OCI-LY7 (cell line): Measurements from ENCODE around the gene RD3L. TPM values are rescaled to one million over a fixed set of nuclear protein-coding genes. Genes with fewer than 3 reads are reported as not detected.

Experiments used
- BruUV-seq: library from RNA; stranded (reverse); fragments of 400-500 nt; replicated peaks from 2 replicates; lab custom pipeline; 2021; lab: Mats Ljungman, UMichigan
- CTCF ChIA-PET: fragments of 300-600 bp; sonication (Branson Sonifier 250); formaldehyde crosslinking; loops from one replicate; lab custom pipeline; 2022; ENCODE audit warnings: antibody characterized with exemption; ENCODE audit not compliant: unreplicated experiment; lab: Charles Lee
- POLR2A ChIA-PET: fragments of 300-600 bp; sonication (Branson Sonifier 250); formaldehyde crosslinking; loops from one replicate; lab custom pipeline; 2022; ENCODE audit warnings: antibody characterized with exemption; lab: Charles Lee
- DNase-seq: peaks from one replicate; pipeline ENCODE4 v3.0.0-alpha.2; 2015; ENCODE audit warnings: low spot score
- H2AFZ ChIP-seq: fragments of 200-600 bp; sonication (generic), shearing (Covaris generic); 2 replicates; pipeline ENCODE4 v1.6.1; 2014; ENCODE audit warnings: mild to moderate bottlenecking, antibody characterized with exemption, low read length, moderate library complexity
- H3K27ac ChIP-seq: fragments of 200-600 bp; sonication (generic); 2 replicates; pipeline ENCODE4 v1.5.1; 2014; ENCODE audit warnings: mixed run types, low read depth, mild to moderate bottlenecking, moderate library complexity, low read length, inconsistent platforms; ENCODE audit not compliant: poor library complexity, severe bottlenecking
- H3K36me3 ChIP-seq: fragments of 200-600 bp; sonication (generic); 2 replicates; pipeline ENCODE4 v1.6.1; 2014; ENCODE audit warnings: mild to moderate bottlenecking, antibody characterized with exemption, low read length, moderate library complexity, mixed read lengths; ENCODE audit not compliant: insufficient read depth
- H3K4me1 ChIP-seq: fragments of 200-600 bp; sonication (generic); 2 replicates; pipeline ENCODE4 v1.5.1; 2014; ENCODE audit warnings: mild to moderate bottlenecking, low read length; ENCODE audit not compliant: insufficient read depth, poor library complexity, severe bottlenecking
- H3K4me2 ChIP-seq: fragments of 200-600 bp; sonication (generic); 2 replicates; pipeline ENCODE4 v1.6.1; 2014; ENCODE audit warnings: mild to moderate bottlenecking, low read length
- H3K4me3 ChIP-seq: fragments of 200-600 bp; sonication (generic); 2 replicates; pipeline ENCODE4 v1.5.1; 2014; ENCODE audit warnings: mild to moderate bottlenecking, low read depth, low read length; ENCODE audit not compliant: poor library complexity, severe bottlenecking
- H3K79me2 ChIP-seq: fragments of 200-600 bp; sonication (generic); 2 replicates; pipeline ENCODE4 v1.6.1; 2016; ENCODE audit warnings: low read depth, mild to moderate bottlenecking, low read length, moderate library complexity, mixed read lengths; ENCODE audit not compliant: insufficient read depth
- H3K9me2 ChIP-seq: fragments of 200-600 bp; sonication (generic); 2 replicates; pipeline ENCODE4 v1.6.1; 2016; ENCODE audit warnings: mild to moderate bottlenecking, low read length, mixed read lengths; ENCODE audit not compliant: insufficient read depth
- H3K9me3 ChIP-seq: fragments of 200-600 bp; sonication (generic); 2 replicates; pipeline ENCODE4 v1.6.1; 2014; ENCODE audit warnings: mild to moderate bottlenecking, mixed run types, low read length, mixed read lengths
- H4K20me1 ChIP-seq: fragments of 200-600 bp; sonication (generic); 2 replicates; pipeline ENCODE4 v1.6.1; 2014; ENCODE audit warnings: mild to moderate bottlenecking, antibody characterized with exemption, low read length, moderate library complexity, mixed read lengths; ENCODE audit not compliant: insufficient read depth
- CTCF ChIP-seq: fragments of 200-600 bp; sonication (generic); conservative IDR thresholded peaks from 2 replicates; pipeline ENCODE4 v1.5.1; 2014; ENCODE audit warnings: mild to moderate bottlenecking, antibody characterized with exemption, low read length, moderate library complexity, mixed read lengths
- EZH2phosphoT487 ChIP-seq: fragments of 200-600 bp; sonication (generic); IDR thresholded peaks from 2 replicates; pipeline ENCODE4 v1.6.1; 2018; ENCODE audit warnings: low read depth, borderline replicate concordance, mild to moderate bottlenecking, mixed run types, antibody characterized with exemption, low read length, moderate library complexity, mixed read lengths
- intact Hi-C: fragments of 100-400 bp; cut with micrococcal nuclease; formaldehyde crosslinking; loops from one replicate; pipeline ENCODE4 v1.10.0; 2022; ENCODE audit not compliant: unreplicated experiment
- total RNA-seq, 2 experiments: library from RNA; depleted of rRNA in 1 of 2; stranded (reverse); fragments of >200 nt in 1 of 2; shearing (Covaris generic) in 1 of 2; gene quantifications; 2 replicates each; pipeline ENCODE4 v1.2.3, GENCODE V29; 2014 to 2022

The RD3L gene
- total RNA-seq, 2 experiments from 2014 or later = not detected

DNA sequence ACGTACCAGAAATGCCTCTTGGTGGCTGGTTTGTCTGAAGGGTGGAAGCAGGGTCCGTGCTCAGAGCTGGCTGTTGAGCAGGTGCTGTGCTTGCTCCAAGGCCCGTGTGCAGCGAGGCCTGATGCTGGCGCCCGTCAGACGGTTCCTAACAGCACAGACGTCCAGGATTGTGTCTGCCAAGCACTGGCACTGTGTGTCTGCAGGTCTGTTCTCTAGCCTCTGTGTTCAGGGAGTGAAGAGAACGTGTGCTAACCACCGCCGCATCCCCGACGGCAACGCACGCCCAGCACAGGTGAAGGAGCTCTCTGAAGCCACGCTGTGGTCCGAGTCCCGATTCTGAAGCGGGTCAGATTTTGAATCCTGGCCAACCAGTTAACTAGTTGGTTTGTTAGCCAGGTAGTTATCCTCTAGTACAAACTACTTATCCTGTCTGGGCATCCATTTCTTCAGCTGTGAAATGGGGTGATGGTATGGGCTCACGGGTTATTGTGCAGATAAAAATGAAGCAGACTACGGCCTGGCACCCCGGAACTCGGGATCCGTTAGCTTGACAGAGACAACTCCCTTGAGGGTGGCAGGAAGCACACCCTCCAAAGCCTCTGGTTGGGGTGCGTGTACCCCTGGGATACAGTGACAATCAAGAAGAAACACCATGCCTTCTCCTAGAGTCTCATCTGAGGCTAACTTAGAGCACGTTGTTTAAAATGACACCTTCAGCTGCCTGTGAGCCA, 32.6 kb downstream of the RD3L start:
- CTCF ChIA-PET = no interaction called here
- no peak for DNase-seq
- POLR2A ChIA-PET = no interaction called here
- intact Hi-C loops = loop anchor here (1.0 to 10.0 kb wide), 2 partner anchors 101 to 345 kb away; partner anchors contain the start of genes BAG5 and COA8
- Histone ChIP-seq H3K4me2 (peak overlapping the region; percentile 36; the same call in 1 of the 2 replicates), H3K36me3 (peaks cover 49% of the 10 kb centered on the region), H2AFZ (no peak overlapping the region), H3K27ac (no peak overlapping the region), H4K20me1 (no peaks in the 10 kb centered on the region), H3K9me3 (no peaks in the 10 kb centered on the region), H3K4me1 (peaks cover 8% of the 10 kb centered on the region), H3K4me3 (no peak overlapping the region), H3K9me2 (no peaks in the 10 kb centered on the region), H3K79me2 (no peaks in the 10 kb centered on the region)
- TF ChIP-seq CTCF (no peak), EZH2phosphoT487 (no peak)
- no TSS peak for BruUV-seq

GRCh38 chr14:103908580-103908979, 33.7 kb downstream of the RD3L start:
- H3K27ac ChIP-seq = no peak overlapping the region
- ChIA-PET POLR2A (interaction anchor here (0.7 kb wide), 1 partner anchor 9 kb away, joined by 3 read pairs; no protein-coding TSS in a partner anchor), CTCF (no interaction called here)
- H3K9me3 ChIP-seq = no peaks in the 10 kb centered on the region
- H3K4me1 ChIP-seq = peaks cover 8% of the 10 kb centered on the region
- no peaks in the 10 kb centered on the region for H4K20me1 ChIP-seq
- H3K36me3 ChIP-seq = peaks cover 38% of the 10 kb centered on the region
- DNase-seq = no peak
- H2AFZ ChIP-seq = no peak overlapping the region
- no TSS peak for BruUV-seq
- intact Hi-C loops = no loop called here
- H3K9me2 ChIP-seq = no peaks in the 10 kb centered on the region
- H3K79me2 ChIP-seq = no peaks in the 10 kb centered on the region
- H3K4me2 ChIP-seq = no peak overlapping the region
- TF ChIP-seq EZH2phosphoT487 = no peak
- TF ChIP-seq CTCF = no peak
- H3K4me3 ChIP-seq = no peak overlapping the region

DNA sequence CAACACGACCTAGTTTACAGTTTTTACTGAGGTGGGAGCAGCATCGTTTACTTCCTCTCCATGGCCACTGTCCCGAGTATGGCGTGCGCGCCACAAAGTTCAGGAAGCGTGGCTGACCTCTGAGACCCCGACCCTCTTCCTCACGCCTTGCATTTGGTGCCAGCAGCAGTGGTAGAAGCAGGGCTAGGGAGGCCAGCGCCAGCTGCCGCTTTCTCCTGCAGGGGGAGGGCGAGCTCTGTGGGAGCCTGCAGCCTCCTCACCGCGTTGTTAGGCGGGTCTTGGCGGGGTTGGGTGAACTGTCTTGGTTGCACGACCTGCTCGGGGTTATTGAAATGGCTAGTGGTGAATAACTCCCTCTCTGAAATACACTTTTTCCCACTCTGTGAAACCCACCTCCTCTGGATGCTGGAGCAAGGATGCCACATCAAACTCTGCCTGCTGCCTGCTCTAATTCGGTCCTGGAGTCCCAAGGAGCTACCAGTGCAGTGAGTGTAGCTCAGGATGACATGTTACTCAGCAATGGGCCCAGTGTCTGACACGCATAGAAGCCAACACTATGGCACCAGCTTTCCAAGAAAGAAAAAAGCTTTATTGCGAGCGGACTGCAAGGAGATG, 36.4 kb downstream of the RD3L start:
- no peaks in the 10 kb centered on the region for H3K9me2 ChIP-seq
- intact Hi-C loops = no loop called here
- ChIA-PET POLR2A (no interaction called here), CTCF (no interaction called here)
- no peak overlapping the region for H2AFZ ChIP-seq
- H3K79me2 ChIP-seq = no peaks in the 10 kb centered on the region
- no peak overlapping the region for H3K4me2 ChIP-seq
- no peaks in the 10 kb centered on the region for H3K9me3 ChIP-seq
- TF ChIP-seq EZH2phosphoT487 (no peak), CTCF (peak; percentile 31; the same call in 1 of the 2 replicates)
- H4K20me1 ChIP-seq = no peaks in the 10 kb centered on the region
- H3K4me1 ChIP-seq = peaks cover 8% of the 10 kb centered on the region
- H3K36me3 ChIP-seq = peaks cover 12% of the 10 kb centered on the region; the same call in 1 of the 2 replicates
- H3K4me3 ChIP-seq = no peak overlapping the region
- BruUV-seq = no TSS peak
- no peak for DNase-seq
- H3K27ac ChIP-seq = no peak overlapping the region
